T-helper 17 cell (primary cell): Measurements from ENCODE around the gene NOL3. TPM values are rescaled to one million over a fixed set of nuclear protein-coding genes. Genes with fewer than 3 reads are reported as not detected.

Source experiments
- ATAC-seq: fragments of 150-1000 bp; cut with Tn5 transposase; 2 replicates; pipeline ENCODE4 v1.10.0; 2021; ENCODE audit warnings: mild to moderate bottlenecking, moderate library complexity
- DNase-seq, 3 donors: peaks; one replicate each; pipeline versions ENCODE4 v3.0.0 to v3.0.0-alpha.2; 2020 to 2021
- H3K9me3 ChIP-seq: one replicate; pipeline ENCODE4 v1.7.0; 2013; ENCODE audit warnings: low read length, mild to moderate bottlenecking; ENCODE audit not compliant: control insufficient read depth, poor library complexity, severe bottlenecking
- H3K27ac Mint-ChIP-seq: one replicate; pipeline ENCODE4 v1.8.0; 2022; ENCODE audit warnings: mild to moderate bottlenecking, moderate library complexity, mixed read lengths
- H3K27me3 Mint-ChIP-seq: one replicate; pipeline ENCODE4 v1.8.0; 2022; ENCODE audit warnings: mixed read lengths
- H3K36me3 Mint-ChIP-seq: one replicate; pipeline ENCODE4 v1.8.0; 2022; ENCODE audit warnings: low read depth, mixed read lengths
- H3K4me1 Mint-ChIP-seq: one replicate; pipeline ENCODE4 v1.8.0; 2022; ENCODE audit warnings: mild to moderate bottlenecking, mixed read lengths
- H3K4me3 Mint-ChIP-seq: one replicate; pipeline ENCODE4 v1.8.0; 2022; ENCODE audit warnings: mild to moderate bottlenecking, moderate library complexity, mixed read lengths
- total RNA-seq, 4 donors: library from RNA in 2 of 4; stranded (reverse) in 2 of 4; gene quantifications; one replicate each; pipeline ENCODE4 v1.2.3 and lab custom pipeline; 2022 to 2026

NOL3 gene
- total RNA-seq, 2 donors from 2014 or later, result 4.3 to 5.5 TPM

DNA sequence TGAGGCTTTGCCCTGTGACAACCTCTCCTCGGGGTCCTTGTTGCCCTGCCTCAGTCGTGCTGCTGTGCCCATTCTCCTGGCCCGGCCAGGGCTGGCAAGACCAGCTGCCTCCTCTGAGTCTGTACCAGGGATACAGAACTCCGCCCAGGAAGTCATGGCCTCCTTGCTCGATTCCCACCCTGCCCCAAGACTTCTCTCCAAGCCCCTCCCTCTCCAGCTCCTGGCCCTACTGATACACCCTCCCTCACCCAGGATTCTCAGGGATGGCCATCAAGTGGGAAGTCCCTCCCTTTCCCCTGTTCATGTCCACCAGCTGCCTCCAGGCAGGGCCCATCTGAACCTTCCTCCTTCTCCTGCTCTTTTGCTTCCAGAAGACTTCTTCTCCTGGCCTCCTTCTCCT lies 45.4 kb downstream of the NOL3 start:
- Mint-ChIP-seq H3K4me3 (no peak overlapping the region), H3K27ac (no peak overlapping the region), H3K36me3 (peaks cover 5% of the 10 kb centered on the region), H3K27me3 (no peaks in the 10 kb centered on the region), H3K4me1 (peaks cover 15% of the 10 kb centered on the region)
- no peaks in the 10 kb centered on the region for H3K9me3 ChIP-seq
- DNase-seq (no peak), ATAC-seq (no peak)

DNA sequence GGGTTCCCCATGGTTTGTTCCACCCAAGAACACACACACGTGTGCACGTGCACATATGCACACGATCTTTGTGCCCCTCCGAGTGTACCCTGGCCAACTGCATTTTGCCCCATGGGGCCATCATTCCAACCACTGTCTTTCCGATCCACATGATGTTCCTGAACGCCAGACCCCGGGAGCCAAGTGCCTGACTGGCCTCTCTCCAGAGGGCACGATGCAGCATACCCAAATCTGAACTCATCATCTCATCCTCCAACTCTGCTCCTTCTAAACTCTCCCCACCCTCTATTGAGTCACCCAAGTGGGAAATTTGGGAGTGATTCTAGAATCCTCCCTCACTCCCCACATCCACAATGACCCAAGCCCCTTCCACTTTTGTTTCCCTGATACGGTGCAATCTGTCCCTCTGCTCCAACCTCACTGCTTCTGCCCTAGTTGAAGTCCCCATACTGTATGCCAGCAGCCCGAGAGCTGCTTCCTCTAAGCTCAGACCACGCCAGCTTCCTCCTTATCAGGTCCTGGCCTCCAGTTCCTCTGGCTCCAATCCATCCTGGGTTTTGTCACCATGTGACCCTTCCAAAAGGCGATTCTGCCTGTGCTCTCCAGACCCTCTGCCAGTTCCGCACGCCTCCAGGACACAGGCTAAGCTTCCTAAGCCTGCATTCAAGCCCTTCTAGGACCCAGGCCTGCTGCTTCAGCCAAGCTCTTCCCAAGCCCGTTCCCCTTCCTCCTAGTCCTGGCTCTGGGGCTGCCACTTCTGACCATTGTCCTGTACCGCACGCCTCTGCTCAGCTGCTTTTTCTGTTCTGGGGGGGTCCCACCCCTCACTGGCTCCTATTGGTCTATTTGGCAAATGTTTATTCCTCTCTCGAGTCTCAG lies 46.5 kb downstream of the NOL3 start:
- no peaks in the 10 kb centered on the region for H3K9me3 ChIP-seq
- peaks cover 5% of the 10 kb centered on the region for H3K36me3 Mint-ChIP-seq
- H3K4me1 Mint-ChIP-seq, result peaks cover 17% of the 10 kb centered on the region
- H3K27me3 Mint-ChIP-seq, result no peaks in the 10 kb centered on the region
- DNase-seq (no peak), ATAC-seq (no peak)
- peak overlapping the region; percentile 56 for H3K27ac Mint-ChIP-seq
- H3K4me3 Mint-ChIP-seq, result no peak overlapping the region

DNA sequence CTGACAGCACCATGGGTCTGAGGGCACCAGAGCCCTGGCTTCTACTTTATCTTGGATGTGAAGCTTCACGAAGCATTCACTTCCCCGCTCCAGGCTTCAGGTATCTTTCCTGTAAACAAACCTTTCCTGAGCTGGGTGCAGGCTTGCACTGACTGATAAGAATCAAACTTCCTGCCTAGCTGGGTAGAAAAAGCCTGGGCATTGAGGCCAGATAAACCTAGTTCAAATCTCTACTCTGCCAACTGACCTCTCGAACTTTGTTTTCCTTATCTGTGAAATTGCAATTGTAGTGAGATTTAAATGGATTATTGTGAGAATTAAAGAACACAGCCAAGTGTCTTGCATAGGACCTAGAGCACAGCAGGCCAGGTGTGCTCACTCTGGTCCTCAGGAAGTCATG lies 53.7 kb downstream of the NOL3 start:
- DNase-seq (no peak), ATAC-seq (no peak)
- Mint-ChIP-seq H3K4me1 (peaks cover 50% of the 10 kb centered on the region), H3K4me3 (peak overlapping the region; percentile 43), H3K36me3 (peaks cover 5% of the 10 kb centered on the region), H3K27ac (peak overlapping the region; percentile 87), H3K27me3 (no peaks in the 10 kb centered on the region)
- H3K9me3 ChIP-seq, result no peaks in the 10 kb centered on the region

Other genes starting within 250 kb of the NOL3 start
- gene RRAD, start 245.0 kb upstream of the NOL3 start, total RNA-seq, result under 1 TPM; 0.52 to 0.67 TPM
- gene CIAO2B, start 236.1 kb upstream of the NOL3 start, total RNA-seq, result 10 to 100 TPM; 50.3 to 51.0 TPM
- 10 to 100 TPM; 33.1 to 36.8 TPM for gene CES2, start 235.0 kb upstream of the NOL3 start, total RNA-seq
- 1 to 10 TPM in 1 of 2 donors, under 1 TPM in 1; 0.63 to 1.3 TPM for gene CES3, start 209.3 kb upstream of the NOL3 start, total RNA-seq
- 10 to 100 TPM; 17.8 to 20.0 TPM for gene CES4A, start 181.9 kb upstream of the NOL3 start, total RNA-seq
- gene CBFB, start 141.4 kb upstream of the NOL3 start, total RNA-seq, result 10 to 100 TPM; 78.5 to 85.4 TPM
- 10 to 100 TPM; 11.9 to 17.0 TPM for gene PHAF1, start 60.6 kb upstream of the NOL3 start, total RNA-seq
- 1 to 10 TPM; 7.0 to 8.1 TPM for gene B3GNT9, start 19.5 kb upstream of the NOL3 start, total RNA-seq
- gene TRADD, start 10.6 kb upstream of the NOL3 start, total RNA-seq, result 100 to 1,000 TPM in 1 of 2 donors, 10 to 100 TPM in 1; 92.7 to 103 TPM
- 10 to 100 TPM; 50.0 to 55.1 TPM for gene FBXL8, start 10.6 kb upstream of the NOL3 start, total RNA-seq
- 10 to 100 TPM; 54.5 to 80.9 TPM for gene HSF4, start 5.8 kb upstream of the NOL3 start, total RNA-seq
- 10 to 100 TPM; 16.0 to 19.7 TPM for gene MATCAP1, start 13.4 kb downstream of the NOL3 start, total RNA-seq
- gene EXOC3L1, start 19.6 kb downstream of the NOL3 start, total RNA-seq, result not detected
- 10 to 100 TPM; 64.6 to 75.1 TPM for gene E2F4, start 21.6 kb downstream of the NOL3 start, total RNA-seq
- gene ELMO3, start 28.6 kb downstream of the NOL3 start, total RNA-seq, result 1 to 10 TPM; 2.4 TPM
- gene TMEM208, start 56.6 kb downstream of the NOL3 start, total RNA-seq, result 10 to 100 TPM; 27.9 to 28.2 TPM
- 10 to 100 TPM; 45.1 to 48.6 TPM for gene FHOD1, start 76.9 kb downstream of the NOL3 start, total RNA-seq
- 1 to 10 TPM; 1.3 to 1.4 TPM for gene SLC9A5, start 78.4 kb downstream of the NOL3 start, total RNA-seq
- gene PLEKHG4, start 109.0 kb downstream of the NOL3 start, total RNA-seq, result 10 to 100 TPM; 17.8 to 18.4 TPM
- not detected for gene KCTD19, start 156.2 kb downstream of the NOL3 start, total RNA-seq
- gene LRRC36, start 156.3 kb downstream of the NOL3 start, total RNA-seq, result not detected
- gene TPPP3, start 223.0 kb downstream of the NOL3 start, total RNA-seq, result under 1 TPM; 0.29 to 0.70 TPM
- under 1 TPM in 1 of 2 donors, not detected in 1; 0.35 TPM for gene ZDHHC1, start 245.9 kb downstream of the NOL3 start, total RNA-seq